C1 segment of cervical spinal cord (tissue), 14 donors: ENCODE results near the gene UST.
"Not testable (repeated sequence)": the region's sequence is repeated elsewhere in the genome, so short reads cannot be mapped to it uniquely, and the experiment has no call there.

Experiments used
- DNase-seq, 14 donors: peaks; one replicate each; lab custom pipeline; 2025; lab: John Stamatoyannopoulos, UW

The UST gene

DNA sequence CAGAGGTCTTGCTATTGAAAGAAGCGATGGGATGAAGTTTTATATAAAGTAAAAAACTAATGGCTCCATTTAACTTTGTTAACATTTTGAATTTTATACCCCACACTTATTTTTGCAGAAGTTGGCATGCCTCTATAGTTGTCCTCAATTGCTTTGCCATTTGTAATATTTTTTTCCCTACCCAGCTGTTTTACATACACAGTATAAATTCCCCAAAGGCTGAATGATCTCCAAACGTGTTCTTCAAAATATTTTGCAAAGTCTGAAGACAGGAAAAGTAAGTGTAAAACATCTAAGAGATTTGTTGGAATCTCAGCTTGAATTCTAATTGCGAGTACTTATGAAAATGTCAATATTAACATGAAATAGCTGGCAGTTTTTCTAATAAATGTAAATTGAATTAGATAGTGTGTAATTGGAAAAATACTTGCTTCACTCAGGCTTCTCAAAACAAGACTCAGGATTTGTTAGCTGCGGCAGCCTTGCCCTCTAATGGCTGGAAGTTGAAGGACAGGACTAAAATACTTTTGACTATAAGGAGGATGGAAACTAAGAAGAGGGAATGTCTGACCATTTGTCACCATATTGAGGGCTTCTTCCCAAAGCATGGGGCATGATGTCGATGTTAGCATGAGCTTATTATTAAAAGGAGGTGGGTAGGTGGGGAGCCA is 226.8 kb downstream of the UST start:
- peak in 1 of 14 donors; percentile 11 for DNase-seq

GRCh38 chr6:148974351-148974750 is 227.5 kb downstream of the UST start:
- no peak for DNase-seq

- not testable (repeated sequence) for DNase-seq
These were observed 231.5 kb downstream of the UST start for GRCh38 chr6:148978298-148978697.

DNA sequence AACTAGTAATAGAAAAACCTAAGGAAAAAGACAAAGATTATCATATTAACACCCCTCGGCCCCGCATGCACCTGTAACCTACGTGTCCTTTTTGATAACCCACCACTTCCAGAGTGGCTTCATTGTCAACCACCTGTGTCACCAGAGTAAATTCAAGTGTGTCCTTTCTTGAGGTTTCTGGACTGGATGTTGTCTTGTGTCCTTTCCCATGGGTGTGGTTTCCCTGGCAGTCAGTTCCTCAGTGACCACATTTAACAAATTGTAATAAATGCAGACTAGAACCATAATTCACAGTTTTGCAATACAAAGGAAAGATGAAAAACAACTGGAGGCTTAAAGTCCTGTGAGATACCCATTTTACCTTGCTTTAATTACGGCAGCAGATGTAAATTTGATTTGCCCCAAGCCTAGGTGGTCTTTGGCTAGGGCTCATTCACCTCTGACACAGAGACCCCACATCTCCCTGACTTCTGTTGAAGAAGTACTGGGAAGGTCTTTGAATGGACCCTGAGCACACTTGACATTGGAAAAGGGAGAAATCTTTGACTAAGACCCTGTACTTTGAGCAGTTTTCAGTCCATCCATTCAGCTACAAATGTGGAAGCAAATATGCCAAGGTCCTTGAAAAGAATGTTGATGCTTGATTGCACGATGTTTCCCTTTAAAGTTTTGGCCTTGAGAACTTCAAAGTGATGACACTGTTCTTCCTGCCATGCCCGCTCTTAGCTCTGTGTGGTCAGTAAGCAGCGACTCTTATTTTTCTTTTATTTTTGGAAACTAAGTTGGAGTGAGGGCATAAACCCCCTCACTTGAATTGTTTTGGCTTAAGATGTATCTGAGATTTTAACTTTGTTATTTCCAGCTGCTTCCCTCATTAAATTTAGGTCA is 232.4 kb downstream of the UST start:
- no peak for DNase-seq

DNA sequence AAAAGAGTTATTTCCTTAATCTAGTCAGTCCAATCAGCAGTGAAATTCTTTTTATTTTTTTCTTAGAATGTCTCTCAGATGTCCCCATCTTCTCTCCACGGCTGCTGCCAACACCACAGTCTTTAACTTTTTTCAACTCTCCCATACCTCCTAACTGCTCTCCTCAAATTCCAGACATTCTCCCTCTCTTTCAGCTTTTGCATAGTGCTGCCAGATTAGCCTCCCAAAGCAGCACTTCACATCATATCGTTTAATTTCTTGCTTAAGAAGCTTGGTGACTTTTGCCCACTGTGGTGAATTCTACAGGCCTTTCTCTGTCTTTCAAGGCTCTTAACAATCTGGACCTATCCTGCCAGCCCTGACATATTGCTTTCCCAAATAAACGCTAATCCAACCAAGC is 233.4 kb downstream of the UST start:
- no peak for DNase-seq

DNA sequence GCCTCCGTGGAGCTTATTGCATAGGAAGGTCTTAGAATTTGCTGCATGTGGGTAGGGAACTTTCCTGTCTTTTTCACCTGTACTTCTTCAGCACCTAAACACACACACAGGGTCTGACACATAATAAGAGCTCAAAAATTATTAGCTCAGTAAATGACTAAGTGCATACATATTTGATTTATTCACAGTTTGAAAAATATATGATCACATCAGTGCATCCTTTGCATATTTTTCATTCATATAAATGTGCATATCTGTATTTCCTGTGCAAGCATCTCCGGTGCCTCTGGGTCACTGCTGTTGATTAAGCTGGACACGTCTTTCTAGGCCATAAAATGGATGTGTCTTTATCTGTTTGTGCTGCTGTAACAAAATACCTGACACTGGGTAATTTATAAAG is 234.7 kb downstream of the UST start:
- no peak for DNase-seq

DNA sequence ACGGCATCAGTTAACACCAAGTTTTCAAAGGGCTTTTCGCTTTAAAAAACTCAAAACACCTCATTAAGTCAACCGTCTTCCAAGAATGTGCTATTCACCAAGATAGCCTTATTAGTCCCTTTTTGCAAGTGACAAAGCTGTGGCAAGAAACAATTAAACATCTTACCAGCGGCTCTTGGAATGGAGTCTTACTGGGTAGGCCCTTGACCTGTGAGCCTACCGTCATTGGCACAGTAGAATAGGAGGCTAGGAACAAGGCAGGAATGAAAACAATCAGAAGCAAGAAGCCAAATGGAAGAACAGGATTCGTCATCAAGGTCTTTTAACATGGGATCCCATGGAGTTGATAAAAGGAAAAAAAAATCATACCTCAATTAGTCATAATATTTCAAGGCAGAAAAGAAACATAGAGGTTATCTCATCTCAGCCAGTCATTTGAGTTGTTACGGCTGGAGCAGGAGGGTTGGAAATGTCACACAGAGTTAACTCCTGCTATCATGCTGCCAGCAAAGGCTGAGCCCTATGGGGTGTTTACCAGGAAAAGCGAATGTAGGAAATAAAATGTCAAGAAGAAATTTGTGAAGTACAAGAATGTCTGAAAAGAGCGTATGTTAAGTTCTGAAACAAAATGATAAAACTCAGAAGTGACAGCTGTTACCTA is 236.4 kb downstream of the UST start:
- no peak for DNase-seq

DNA sequence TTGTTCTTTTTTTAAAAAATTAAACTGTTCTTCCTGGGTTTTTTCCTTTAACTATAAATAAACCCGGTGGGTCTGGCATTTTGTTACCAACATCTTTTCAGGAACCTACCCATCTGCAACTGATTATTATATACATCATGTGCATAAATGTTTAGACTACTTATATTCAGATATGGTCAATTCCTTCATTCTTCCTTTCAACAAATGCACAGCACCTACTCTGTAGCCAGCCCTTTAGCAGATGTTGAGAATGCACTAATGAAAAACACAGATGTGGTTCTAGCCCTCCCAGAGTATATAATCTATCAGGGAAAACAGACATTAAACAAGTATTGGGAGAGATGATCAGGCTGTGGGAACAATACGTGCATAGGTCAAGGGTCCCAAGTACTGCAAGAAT is 237.1 kb downstream of the UST start:
- no peak for DNase-seq

DNA sequence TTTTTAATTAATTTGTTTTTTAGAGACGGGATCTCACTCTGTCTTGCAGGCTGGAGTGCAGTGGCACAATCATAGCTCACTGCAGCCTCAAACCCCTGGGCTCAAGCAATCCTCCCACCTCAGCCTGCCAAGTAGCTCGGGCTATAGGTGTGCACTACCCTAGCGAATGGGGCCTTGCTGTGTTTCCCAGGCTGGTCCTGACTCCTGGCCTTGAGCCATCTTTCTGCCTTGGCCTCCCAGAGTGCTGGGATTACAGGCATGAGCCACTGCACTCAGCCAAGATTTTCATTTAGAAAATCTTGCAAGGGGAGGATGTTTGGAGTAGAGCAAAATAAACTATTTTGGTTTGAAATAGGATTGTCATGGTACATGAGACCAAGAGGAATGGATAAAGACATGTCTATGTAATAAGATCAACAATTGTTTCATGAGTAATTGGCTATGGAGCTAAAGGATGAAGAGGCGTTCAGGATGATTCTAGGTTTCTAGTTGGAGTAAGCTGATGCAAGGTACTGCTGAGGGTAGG is 237.8 kb downstream of the UST start:
- DNase-seq = no peak

DNA sequence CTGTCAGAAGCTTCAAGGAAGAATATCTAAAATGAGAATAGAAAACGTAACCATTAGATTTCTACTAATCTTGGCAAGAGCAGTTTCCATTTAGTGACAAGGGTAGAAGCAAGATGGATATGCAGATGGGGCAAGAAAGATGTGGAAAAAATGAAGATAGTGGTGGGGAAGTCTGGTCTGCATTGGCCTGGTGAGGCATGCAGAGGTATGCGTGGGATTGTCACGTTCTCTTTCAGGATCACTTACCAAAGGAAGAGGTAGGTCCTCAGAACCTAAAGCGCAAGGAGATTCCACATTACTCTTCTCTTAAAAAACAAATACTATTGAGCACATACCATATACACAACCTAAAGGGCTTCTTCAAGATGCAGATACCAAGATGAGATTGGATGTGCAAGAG is 238.7 kb downstream of the UST start:
- no peak for DNase-seq

DNA sequence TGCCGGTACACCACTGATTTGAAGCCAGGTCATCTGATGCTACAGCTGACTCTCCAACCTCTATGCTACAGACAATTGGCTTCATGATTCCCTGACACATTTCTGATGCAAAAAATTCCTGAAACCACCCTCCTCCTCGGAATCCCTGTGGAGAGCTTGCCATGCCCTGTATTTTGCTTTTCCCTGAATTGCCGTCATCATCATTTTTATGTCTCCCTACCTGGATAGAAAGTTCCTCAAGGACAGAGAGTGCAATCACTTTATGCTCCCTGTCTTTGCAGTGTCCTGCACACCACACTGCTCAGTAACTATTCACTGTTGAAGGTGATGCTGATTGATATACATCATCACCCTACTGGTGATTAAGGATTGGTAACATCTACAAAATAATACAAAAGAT is 239.8 kb downstream of the UST start:
- DNase-seq = no peak

- DNase-seq = no peak
These were observed 241.2 kb downstream of the UST start for GRCh38 chr6:148987982-148988381.

DNA sequence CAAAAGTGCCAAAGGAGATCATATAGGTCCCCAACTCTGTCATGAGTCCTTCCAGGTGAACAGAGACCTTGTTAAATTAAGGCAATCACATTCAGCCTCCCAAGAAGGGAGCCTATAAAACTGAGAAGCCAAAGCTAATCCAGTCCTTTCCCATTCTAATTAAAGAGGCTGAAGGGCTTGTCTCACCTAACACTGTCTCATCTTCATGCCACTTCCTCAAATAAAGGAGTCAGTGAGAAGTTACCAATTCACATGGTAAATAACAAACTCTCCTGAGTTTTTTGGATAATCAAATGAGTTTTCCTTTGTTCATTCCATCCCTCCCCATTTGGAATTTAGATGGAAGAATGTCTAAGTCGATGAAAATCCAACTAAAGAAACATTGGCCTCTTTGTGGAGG is 242.8 kb downstream of the UST start:
- no peak for DNase-seq

- DNase-seq = no peak
These were observed 243.6 kb downstream of the UST start for GRCh38 chr6:148990403-148990802.

DNA sequence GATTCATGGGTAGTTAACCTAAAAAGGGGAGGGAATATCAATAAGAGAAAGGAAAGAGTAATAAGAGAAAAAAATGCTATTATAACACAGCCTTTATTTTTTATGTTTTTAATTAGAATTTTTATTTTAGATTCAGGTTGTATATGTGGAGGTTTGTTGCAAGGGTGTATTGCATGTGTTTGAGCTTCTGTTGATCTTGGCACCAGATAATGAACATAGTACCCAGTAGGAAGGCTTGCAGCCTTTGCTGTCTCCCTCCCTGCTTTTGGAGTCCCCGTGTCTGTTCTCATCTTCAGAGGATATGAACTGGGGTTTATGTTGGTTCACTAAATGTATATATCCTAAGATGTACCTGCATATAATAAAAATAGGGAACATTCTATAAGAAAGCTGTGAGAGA is 250.0 kb downstream of the UST start:
- peak in 1 of 14 donors; percentile 8 for DNase-seq

DNA sequence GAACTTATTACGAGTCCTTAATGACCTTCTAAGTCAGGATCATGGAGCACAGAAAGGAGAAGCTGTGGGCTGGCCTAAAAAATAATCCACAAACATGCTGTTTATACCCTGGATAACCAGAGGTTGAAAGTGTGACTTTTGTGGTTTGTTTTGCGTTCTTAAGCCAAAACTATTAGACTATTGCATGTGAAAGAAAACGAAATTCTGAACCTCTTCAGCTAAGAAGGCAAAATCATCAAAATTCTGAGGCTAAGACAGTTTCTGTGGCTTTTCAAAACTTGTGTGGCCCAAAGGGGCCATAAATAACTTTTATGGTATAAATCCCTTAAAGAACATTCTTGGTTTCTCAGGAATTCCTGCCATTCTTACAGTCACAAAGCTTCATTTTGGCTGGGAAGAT is 251.0 kb downstream of the UST start:
- no peak for DNase-seq

- peak in 1 of 14 donors; percentile 61 for DNase-seq
These were observed 251.9 kb downstream of the UST start for GRCh38 chr6:148998704-148999103.

GRCh38 chr6:148999501-148999900 is 252.7 kb downstream of the UST start:
- DNase-seq = no peak

- DNase-seq = peak in 3 of 14 donors; percentile 4 to 39 (median 19)
These were observed 253.2 kb downstream of the UST start for GRCh38 chr6:148999929-149000468.

GRCh38 chr6:149001422-149001821 is 254.6 kb downstream of the UST start:
- no peak for DNase-seq

- DNase-seq = no peak
These were observed 256.7 kb downstream of the UST start for GRCh38 chr6:149003560-149003959.

DNA sequence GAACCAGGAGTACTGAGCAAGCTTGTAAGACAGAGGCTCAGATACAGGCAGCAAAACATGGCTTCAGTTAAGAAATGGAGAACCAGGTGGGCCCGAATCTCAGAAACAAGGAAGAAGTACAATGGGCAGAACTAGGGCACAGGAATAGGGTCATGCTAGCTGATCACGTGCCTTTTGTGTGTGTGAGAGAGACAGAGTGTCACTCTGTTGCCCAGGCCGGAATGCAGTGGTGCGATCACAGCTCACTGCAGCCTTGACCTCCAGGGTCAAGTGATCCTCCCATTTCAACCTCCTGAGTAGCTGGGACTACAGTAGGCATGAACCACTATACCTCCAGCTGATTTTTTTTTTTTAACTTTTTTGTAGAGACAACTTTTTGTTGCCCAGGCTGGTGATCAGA is 257.8 kb downstream of the UST start:
- DNase-seq = no peak
